ENCODE data around the gene PIK3R6.

DNA sequence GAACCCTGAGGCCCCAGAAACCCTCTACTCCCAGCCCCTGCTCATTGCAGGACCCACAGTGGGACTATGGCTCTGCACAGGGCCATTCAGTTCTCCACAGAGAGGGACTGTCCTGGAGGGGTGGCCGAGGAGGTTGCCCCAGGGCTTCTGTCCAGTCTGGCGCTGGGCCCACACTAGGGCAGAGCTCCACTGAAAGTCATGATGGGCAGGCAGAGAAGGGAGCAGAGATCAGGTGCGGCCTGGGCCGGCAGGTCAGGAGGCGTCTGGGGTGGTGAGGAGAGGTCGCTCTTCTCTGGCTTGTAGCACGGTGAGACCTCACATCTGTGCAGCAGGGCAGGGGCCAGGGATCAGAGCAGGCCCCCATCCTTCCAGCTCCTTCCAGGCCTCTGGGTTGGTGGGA is 13.0 kb upstream of the PIK3R6 start:
- TF ChIP-seq, protein P1, sequence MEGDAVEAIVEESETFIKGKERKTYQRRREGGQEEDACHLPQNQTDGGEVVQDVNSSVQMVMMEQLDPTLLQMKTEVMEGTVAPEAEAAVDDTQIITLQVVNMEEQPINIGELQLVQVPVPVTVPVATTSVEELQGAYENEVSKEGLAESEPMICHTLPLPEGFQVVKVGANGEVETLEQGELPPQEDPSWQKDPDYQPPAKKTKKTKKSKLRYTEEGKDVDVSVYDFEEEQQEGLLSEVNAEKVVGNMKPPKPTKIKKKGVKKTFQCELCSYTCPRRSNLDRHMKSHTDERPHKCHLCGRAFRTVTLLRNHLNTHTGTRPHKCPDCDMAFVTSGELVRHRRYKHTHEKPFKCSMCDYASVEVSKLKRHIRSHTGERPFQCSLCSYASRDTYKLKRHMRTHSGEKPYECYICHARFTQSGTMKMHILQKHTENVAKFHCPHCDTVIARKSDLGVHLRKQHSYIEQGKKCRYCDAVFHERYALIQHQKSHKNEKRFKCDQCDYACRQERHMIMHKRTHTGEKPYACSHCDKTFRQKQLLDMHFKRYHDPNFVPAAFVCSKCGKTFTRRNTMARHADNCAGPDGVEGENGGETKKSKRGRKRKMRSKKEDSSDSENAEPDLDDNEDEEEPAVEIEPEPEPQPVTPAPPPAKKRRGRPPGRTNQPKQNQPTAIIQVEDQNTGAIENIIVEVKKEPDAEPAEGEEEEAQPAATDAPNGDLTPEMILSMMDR (conservative IDR thresholded peaks at IDR 0.05; ENCODE audit: low read depth, low read length) = no peak
- TF ChIP-seq RAD21 (IDR thresholded peaks at IDR 0.05; ENCODE audit: low read length) = no peak
- TF ChIP-seq, protein P2, sequence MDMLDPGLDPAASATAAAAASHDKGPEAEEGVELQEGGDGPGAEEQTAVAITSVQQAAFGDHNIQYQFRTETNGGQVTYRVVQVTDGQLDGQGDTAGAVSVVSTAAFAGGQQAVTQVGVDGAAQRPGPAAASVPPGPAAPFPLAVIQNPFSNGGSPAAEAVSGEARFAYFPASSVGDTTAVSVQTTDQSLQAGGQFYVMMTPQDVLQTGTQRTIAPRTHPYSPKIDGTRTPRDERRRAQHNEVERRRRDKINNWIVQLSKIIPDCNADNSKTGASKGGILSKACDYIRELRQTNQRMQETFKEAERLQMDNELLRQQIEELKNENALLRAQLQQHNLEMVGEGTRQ (IDR thresholded peaks at IDR 0.05; ENCODE audit: low read depth, low read length) = no peak
